ENCODE data around the gene PDIA2.
"Not testable (repeated sequence)": the region's sequence is repeated elsewhere in the genome, so short reads cannot be mapped to it uniquely, and the experiment has no call there.

Gene PDIA2

GRCh38 chr16:283033-283805, at the start of gene PDIA2:
Gene PDIA2 (plus strand): TSS chr16:283164. CDS start chr16:283170, 6 bp downstream.
- no peak for DNase-seq

- peak; percentile 78 for DNase-seq
These were observed 48.3 kb upstream of the PDIA2 start, which contains the start of gene FAM234A for GRCh38 chr16:234468-235305. Gene FAM234A (plus strand): TSS chr16:234821. CDS start chr16:254414, 19,593 bp downstream.

- DNase-seq = no peak
These were observed 43.1 kb upstream of the PDIA2 start for GRCh38 chr16:239948-240277.

- DNase-seq = no peak
These were observed 42.4 kb upstream of the PDIA2 start for GRCh38 chr16:240559-240958.

- no peak for DNase-seq
These were observed 40.7 kb upstream of the PDIA2 start for GRCh38 chr16:242281-242680.

GRCh38 chr16:243348-243747, 39.6 kb upstream of the PDIA2 start:
- DNase-seq = no peak

GRCh38 chr16:245105-245504, 37.9 kb upstream of the PDIA2 start:
- no peak for DNase-seq

- DNase-seq = no peak
These were observed 35.9 kb upstream of the PDIA2 start for GRCh38 chr16:247027-247426.

GRCh38 chr16:249431-249830, 33.5 kb upstream of the PDIA2 start:
- no peak for DNase-seq

GRCh38 chr16:252366-253337, 30.3 kb upstream of the PDIA2 start:
- DNase-seq = no peak

- DNase-seq = no peak
These were observed 29.1 kb upstream of the PDIA2 start for GRCh38 chr16:253833-254232.

- no peak for DNase-seq
These were observed 28.5 kb upstream of the PDIA2 start for GRCh38 chr16:254461-254860.

- no peak for DNase-seq
These were observed 27.8 kb upstream of the PDIA2 start for GRCh38 chr16:255183-255582.

GRCh38 chr16:258091-258490, 24.9 kb upstream of the PDIA2 start:
- not testable (repeated sequence) for DNase-seq

- no peak for DNase-seq
These were observed 23.7 kb upstream of the PDIA2 start for GRCh38 chr16:259226-259625.

GRCh38 chr16:259814-260253, 23.1 kb upstream of the PDIA2 start:
- no peak for DNase-seq

- DNase-seq = no peak
These were observed 22.6 kb upstream of the PDIA2 start for GRCh38 chr16:260326-260725.

GRCh38 chr16:261031-261691, 21.8 kb upstream of the PDIA2 start:
- no peak for DNase-seq

GRCh38 chr16:262121-262745, 20.7 kb upstream of the PDIA2 start:
- no peak for DNase-seq

- DNase-seq = no peak
These were observed 19.7 kb upstream of the PDIA2 start for GRCh38 chr16:263182-263774.

- DNase-seq = no peak
These were observed 19.0 kb upstream of the PDIA2 start for GRCh38 chr16:263944-264343.
